HG02970 (cell line): Measurements from ENCODE around the gene UBXN2A.
"Not testable (repeated sequence)": the region's sequence is repeated elsewhere in the genome, so short reads cannot be mapped to it uniquely, and the experiment has no call there.

ENCODE experiments used
- ATAC-seq: cut with Tn5 transposase; IDR thresholded peaks from one replicate; pipeline ENCODE4 v1.9.1; 2021; ENCODE audit warnings: mild to moderate bottlenecking, moderate library complexity, moderate number of reproducible peaks; ENCODE audit not compliant: unreplicated experiment, low FRiP score

The UBXN2A gene

DNA sequence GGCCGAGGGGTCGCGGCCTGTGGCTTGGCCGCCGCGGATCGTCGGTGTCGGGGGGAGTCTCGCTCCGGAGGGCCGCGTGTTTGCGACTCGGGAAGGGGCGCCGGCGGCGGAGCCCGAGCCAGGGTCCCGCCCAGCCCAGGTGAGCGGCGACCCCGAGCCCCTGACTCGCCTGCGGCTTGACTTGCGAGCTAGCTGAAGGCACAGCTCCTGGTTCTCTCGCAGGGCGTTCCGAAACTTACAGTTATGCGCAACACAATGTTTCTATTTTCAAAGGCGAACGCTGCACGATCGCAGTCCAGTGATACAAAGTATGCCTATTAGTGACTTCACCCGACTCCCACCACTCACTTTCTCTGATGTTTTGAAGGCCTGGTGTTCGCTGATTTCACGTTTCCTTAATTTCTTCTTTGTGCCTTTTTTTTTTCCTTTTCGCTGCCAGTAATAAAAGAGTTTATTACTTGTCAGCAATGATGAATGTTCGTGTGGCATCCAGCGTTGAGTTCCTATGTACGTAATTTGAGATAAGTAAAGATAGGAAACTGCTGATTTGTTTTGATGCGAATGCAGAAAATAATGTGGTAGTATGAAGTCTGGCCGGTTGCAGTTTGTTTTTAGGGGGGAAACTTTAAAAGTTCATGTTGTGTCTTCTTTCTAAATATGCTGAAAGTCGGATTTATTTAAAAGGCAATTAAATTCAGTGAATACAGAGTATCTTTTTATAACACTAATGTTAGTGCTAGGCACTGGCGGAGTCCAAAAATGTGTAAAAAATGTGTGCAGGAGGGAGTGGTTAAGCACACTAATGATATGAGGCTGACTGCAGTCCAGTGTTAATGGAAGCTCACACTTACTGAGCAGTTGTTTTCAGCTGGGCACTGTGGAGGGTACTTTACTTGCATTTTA lies 706 bp downstream of the UBXN2A start:
- peak; percentile 45 for ATAC-seq

DNA sequence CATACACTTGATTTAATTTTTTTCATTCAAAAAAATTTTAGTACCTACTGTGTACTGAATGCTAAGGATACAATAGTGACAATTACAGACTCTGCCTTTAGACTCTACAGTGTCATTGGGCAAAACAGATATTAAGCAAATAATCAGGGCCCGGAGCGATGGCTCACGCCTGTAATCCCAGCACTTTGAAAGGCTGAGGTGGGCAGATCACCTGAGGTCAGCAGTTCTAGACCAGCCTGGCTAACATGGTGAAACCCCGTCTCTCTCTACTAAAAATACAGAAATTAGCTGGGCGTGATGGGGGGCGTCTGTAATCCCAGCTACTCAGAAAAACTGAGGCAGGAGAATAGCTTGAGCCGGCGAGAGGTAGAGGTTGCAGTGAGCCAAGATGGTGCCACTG lies 1.4 kb downstream of the UBXN2A start:
- no peak for ATAC-seq

DNA sequence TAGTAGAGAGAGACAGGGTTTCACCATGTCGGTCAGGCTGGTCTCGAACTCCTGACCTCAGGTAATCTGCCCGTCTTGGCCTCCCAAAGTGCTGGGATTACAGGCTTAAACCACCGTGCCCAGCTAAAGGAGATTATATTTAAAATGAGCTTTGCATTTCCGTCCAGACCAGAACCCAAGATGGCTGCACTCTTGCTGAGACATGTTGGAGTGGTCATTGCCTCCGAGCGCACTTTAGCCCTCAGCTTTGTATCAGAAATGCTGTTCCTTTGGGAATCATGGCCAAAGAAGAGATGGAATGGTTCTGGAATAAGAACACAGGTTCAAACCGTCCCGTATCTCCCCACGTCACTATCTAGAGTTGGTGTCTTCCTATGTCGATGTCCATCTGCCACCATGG lies 3.4 kb downstream of the UBXN2A start:
- ATAC-seq = no peak

DNA sequence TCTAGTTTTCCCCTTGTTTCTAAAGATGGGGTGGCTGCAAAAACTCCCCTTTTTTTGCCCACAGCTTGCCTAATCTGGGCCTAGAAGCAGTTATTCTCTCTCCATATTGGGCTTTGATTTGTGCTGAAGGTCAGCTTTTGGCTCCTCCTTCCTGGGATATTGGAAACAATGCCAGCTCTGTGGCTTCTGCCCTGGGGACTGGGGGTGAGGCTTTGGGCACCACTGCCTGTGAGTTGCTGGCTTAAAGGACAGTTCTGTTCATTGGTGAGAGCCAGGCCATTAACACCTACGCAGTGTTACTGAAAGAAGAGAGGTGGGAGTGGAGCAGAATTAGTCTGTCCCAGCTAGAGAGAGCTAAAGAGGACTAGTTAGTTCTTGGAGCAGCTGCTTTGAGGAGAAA lies 4.3 kb downstream of the UBXN2A start:
- no peak for ATAC-seq

DNA sequence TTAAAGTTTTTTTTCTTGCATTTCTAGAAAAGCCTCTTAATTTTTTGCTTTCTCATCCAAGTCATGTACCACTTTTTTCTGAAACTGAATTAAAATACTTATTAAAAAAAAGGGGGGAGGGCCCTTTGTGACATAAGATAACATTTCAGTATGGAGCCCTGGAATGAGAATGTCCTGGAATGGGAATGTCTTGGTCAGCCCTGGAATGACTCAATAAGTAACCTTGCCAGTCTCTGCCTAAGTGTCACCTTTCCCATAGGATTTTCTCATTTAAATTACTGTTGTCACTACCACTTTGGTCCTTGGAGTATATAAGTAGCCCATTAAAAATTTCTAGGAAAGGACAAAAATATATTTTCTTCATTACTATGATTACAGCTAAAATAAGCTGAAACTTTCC lies 4.7 kb downstream of the UBXN2A start:
- no peak for ATAC-seq

DNA sequence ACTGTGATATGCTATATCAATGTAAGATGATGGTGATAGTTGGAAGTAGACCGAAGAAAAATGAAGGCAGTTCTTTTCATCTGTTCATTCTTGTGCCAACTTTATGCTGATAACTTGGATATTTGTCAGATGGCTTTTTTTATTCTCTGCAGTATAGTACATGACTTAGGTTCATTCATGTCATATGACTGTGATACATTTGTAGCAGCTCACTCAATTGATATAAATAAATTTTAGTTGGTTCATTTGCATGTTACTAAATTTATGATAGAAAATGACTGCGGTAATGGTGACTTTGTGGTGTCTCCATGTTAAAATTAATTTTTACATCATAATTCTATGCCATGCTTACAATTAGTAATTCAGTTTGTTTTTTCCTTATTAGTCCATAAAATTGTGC lies 7.1 kb downstream of the UBXN2A start:
- no peak for ATAC-seq

DNA sequence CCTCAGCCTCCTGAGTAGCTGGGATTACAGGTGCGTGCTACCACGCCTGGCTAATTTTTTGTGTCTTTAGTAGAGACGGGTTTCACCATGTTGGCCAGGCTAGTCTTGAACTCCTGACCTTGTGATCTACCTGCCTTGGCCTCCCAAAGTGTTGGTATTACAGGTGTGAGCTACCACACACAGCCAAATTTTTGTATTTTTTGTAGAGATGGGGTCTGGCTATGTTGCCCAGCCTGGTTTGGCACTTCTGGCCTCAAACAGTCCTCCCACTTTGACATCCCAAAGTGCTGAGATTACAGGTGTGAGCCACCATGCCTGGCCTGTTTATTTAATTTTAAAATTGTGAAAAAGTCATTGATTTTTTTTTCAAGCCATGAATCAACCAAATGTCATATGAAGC lies 12.3 kb downstream of the UBXN2A start:
- not testable (repeated sequence) for ATAC-seq

DNA sequence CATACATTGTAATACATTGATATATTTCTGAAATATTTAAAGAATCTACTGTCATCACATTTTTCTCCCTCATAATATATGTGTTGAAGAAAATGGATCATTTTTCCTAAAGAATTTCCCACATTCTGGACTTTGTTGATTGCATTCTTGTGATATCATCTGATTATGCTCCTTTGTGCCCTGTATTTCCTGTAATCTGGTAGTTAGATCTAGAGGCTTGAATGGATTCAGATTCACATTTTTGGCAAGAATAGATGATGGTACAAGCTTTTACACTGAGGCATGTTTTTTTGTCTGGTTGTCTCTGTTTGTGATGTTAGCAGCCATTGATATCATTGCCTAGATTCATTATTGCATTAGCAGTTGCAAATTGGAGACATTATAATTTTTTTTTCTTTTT lies 13.4 kb downstream of the UBXN2A start:
- no peak for ATAC-seq

DNA sequence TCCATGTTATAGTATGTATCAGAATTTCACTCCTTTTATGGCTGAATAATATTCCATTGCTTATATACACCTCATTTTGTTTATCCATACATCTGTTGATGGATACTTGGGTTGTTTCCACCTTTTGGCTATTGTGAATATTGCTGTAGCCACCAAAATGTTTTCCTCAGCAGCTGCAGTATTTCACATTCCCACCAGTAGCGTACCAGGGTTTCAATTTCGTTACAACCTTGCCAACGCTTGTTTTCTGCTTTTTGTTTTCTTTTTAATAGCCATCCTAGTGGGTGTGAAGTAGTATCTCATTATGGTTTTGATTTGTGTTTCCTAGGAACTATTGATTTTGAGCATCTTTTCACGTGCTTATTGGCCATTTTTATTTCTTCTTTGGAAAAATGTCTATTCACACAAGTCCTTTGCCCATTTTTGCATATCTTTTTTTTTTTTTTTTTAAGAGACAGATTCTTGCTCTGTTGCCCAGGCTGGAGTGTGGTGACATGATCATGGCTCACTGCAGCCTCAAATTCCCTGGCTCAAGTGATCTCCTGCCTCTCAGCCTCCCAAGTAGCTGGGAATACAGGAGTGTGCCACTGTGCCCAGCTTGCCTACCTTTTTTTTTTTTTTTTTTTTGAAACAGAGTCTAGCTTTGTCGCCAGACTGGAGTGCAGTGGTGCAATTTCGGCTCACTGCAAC lies 14.2 kb downstream of the UBXN2A start:
- no peak for ATAC-seq

DNA sequence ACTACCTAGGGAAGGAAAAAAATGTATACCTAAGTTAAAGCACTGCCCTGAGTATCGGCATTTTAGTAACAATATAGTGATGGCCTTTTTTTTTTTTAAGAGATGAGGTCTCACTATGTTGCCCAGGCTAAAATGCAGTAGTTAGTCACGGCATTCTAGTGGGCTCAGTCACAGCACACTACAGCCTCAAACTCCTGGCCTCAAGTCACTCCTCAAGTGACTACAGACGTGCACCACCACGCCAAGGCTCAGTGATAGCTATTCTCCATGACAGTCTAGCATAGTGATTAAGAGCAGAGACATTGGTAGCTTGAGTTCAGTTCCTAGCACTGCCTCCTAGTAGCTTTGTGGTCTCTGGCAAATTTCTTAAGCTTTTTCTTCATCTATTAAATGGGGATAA lies 27.6 kb downstream of the UBXN2A start:
- ATAC-seq = no peak

DNA sequence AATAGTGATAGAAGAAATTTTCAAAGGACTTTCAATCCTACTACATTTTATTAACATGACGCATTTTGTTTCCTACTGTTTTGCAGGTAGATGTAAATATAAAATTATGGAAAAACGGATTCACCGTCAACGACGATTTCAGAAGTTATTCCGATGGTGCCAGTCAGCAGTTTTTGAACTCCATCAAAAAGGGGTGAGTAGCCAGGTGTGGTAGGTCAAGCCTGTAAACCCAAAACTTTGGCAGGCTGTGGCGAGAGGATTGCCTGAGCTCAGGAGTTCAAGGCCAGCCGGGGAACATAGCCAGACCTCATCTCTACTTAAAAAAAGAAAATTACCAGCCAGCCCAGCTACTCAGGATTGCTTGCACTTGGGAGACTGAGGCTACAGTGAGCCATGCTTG lies 36.6 kb downstream of the UBXN2A start:
- ATAC-seq = no peak

DNA sequence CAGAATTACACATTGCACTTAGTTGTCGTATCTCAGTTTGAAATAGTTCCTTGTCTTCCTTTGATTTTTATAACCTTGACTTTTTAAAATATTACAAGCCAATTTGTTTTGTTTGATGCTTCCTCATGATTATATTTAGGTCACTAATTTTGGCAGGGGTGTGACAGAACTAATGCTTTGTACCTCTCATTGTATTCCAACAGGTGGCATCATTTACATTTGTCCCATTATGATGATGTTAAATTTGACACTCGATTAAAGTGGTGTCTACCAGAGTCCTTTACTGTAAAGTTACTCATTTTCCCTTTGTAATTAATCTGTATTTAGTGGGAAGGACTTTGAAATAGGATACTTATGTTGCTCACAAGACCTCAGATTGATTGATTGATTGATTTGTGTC lies 48.1 kb downstream of the UBXN2A start:
- no peak for ATAC-seq

DNA sequence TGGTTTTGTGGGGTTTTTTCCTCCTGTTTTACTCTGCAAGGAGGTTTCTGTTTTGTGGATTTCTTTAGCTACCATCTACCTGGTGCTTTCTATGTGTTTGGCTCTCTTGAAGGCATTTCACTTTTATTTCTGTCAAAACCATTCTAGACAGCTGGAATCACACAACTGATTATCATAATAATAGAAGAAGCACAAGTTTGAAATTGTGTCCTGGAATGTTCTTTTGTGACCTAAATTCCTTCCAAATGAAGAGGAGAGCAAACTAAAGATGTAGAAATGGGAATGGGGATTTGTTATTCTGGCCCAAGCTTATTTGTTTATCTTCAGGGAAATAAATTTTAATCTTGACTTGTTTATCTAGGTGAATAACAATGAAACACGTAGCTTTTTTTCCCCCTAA lies 52.7 kb downstream of the UBXN2A start:
- no peak for ATAC-seq

DNA sequence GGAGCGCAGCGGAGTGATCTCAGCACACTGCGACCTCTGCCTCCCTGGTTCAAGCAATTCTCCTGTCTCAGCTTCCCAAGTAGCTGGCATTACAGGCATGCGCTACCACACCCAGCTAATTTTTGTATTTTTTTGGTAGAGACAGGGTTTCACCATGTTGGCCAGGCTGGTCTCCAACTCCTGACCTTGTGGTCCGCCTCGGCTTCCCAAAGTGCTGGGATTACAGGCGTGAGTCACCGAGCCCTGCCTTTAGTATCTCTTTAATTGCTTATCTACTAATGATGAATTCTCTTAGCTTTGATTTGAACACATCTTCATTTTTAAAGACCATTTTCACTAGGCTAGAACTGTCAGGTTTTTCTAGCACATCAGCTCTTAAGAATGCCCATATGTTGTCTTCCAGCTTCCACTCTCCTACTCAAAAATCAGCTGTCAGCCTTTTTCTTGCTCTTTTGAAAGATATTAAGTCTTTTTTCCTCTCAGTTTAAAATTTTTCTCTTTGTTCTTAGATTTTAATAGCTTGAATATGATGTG lies 53.5 kb downstream of the UBXN2A start:
- no peak for ATAC-seq

DNA sequence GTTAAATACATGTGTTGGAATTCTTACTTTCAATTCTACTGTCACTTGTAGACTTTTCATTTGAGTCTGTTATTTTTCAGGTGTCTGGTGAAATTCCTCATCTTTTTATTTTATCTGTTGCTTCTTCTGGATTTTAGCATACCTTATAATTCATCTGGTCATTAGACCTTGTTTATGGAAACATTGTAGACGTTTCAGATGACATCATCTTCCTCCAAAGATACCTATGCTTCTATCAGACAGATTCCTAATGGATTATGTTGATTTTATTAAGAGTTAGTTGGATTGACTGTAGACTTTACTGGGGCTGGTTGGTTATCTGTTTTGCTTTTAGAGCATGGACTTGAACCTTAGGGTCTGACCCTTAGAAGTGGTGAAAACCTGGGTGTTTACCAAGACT lies 54.3 kb downstream of the UBXN2A start:
- ATAC-seq = no peak

DNA sequence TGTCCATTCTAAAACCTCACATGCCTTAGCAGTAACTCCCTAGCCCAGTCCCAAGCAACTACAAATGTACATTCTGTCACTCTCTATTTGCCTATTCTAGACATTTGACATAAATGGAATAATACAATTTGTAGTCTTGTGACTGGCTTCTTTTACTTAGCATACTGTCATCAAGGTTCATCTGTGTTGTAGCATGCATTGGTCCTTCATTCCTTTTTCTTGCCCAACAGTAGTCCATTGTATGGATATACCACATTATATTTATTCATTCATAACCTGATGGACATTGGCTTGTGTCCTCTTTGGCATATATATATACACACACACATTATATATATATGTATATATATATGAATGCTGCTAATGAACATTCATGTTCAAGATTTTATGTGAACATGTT lies 67.4 kb downstream of the UBXN2A start:
- no peak for ATAC-seq

DNA sequence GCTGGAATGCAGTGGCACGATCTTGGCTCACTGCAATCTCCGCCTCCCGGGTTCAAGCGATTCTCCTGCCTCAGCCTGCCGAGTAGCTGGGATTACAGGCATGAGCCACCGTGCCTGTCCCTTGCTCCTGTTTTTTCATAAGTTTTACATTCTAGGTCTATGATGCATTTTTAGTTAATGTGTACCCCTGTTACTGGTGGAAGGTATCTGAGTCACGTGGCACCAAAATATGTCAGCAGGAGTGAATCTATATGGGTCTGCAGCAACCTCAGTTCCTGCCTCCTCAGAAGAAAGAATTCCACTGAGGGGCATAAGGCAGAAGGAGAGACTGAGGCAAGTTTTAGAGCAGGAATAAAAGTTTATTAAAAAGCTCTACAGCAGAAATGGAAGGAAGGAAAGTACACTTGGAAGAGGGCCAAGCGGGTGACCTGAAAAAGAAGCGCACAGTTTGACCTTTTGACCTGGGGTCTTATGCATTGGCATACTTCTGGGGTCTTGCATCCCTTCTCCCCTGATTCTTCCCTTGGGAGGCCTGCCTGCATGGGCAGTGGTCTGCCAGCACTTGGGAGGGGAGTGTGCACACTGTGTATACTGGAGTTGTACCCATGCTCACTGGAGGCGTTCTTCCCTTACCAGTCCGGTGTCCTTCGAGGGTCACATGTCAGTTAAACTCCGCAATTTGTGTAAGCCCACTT lies 68.6 kb downstream of the UBXN2A start:
- no peak for ATAC-seq

DNA sequence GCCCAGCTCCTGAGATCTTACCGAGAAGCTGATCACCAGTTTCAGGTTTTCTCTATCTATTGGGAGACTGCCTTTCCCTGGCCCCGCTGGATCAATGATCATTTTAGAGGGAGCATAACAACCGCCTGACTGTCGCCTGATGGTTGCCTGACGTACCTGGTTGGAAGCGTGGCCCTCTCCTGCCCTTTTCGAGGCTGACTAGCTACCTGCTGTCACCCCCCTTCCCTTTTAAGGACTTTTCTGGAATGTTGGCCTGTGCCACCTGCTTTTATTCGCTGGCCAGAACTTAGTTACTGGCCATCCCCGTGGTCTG lies 69.1 kb downstream of the UBXN2A start:
- ATAC-seq = no peak

DNA sequence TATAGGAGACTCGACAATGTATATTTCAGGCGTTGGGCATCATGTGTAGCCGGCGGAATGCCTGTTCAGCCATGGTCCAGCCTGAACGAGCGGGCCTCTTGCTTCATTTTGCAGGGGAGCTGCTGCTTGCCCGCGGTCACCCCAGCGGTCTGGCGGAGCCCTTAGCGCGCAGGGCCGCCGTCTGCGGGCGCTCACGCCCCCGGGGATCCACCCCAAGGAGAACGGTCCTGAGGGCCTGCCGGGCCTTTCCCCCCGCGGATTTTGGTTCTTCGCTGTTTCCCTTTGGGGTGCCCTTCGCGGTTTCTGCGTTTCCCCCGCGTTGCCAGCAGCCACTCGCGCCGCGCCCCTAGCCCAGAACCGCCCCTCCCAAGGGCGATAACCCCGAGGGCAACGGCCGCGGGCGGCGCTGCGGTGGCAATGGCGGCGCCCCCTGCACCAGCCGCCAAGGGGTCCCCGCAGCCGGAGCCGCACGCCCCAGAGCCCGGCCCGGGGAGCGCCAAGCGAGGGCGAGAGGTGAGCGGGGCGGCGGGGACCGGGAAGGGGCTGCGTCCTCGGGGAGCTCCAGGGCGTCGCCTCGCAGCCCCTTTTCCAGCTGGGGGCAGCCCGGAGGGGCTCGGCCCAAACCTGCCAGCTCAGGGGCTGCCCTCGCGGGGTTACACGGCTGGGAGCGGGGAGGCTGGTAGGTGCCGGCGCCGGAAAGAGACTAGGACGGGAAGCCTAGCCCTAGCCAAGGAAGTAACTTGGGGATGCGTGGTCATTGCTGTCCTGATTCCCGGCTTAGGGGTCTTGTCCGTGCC lies 69.6 kb downstream of the UBXN2A start, which contains the start of gene MFSD2B:
TSS of gene MFSD2B (plus strand) at position 406 of the 797 bp plus-strand sequence. CDS start at position 418, 12 bp downstream.
- ATAC-seq = no peak

DNA sequence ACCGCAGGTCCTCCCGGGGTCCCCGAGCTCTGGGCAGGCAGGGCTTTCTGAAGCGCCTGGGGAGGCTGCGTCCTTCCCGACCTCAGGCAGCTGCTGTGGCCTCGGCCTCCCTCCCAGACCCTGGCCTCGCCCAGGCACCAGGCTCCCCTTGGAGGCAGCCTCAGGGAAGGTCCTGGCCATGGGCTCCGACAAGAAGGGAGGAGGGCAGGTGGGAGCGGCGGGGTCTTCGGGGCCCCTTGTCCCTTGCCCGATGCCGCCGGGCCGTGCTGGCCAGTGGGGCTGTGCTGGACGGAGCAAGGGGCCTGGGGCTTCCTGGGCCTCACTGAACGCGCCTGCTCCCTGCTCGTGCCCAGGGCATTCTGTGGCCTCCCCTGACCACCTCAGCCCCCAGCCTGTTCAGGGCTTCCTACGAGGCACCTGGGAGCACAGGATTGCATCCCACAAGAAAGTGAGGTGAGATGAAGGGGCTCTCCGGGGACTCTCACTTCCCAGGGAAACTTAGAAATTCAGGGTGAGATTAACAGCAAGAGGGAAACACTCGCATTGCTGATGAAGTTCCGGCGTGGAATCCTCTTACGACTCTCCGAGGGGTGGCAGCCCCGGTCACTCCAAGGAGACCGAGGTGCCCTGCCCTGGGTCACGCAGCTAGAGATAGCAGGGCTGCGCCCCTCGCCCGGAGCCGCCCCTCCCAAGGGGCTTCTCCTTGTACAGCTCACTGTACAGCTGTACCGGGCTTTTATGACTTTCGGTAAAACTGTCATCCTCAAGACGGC lies 70.4 kb downstream of the UBXN2A start:
- ATAC-seq = no peak
